ENCODE data around the gene CTSE. TPM values are rescaled to one million over a fixed set of nuclear protein-coding genes. Genes with fewer than 3 reads are reported as not detected.

Gene CTSE
- total and polyA plus RNA-seq, 5 donors from 2014 or later, result not detected

DNA sequence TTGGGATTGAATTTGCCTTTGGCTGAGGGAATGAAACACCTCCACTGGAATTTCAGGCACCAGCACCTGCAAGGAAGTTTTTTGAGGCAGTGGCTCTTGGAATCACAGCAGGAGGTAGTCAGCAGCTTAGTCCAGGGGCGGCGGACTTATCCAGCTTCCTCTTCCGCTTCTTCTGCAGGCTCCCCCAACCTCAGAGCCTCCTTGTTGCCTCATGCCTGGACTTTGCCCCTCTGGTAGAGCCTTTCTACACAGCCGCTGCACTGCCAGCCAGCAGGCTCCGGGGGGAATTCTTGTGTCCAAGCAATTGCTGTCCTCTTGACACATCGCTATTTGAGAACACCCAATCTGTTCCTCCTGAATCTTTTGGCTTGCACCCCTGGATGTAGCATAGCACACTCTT, 24.9 kb upstream of the CTSE start:
- peaks cover 18% of the 10 kb centered on the region for H3K4me1 ChIP-seq (ENCODE audit: control insufficient read depth, insufficient read depth, low read length, poor library complexity, severe bottlenecking)
- Mint-ChIP-seq H3K4me3 (no peak overlapping the region), H3K27ac (no peak overlapping the region), H3K36me3 (no peaks in the 10 kb centered on the region), H3K4me1 (peaks cover 15 to 28% (median 24%) of the 10 kb centered on the region in 4 donors), H3K9me3 (no peaks in the 10 kb centered on the region), H3K27me3 (no peaks in the 10 kb centered on the region)
- H3K9me3 ChIP-seq (ENCODE audit: control insufficient read depth in 2 of 2, low read length in 2 of 2), result no peaks in the 10 kb centered on the region
- no peak for DNase-seq
- no peak for ATAC-seq (ENCODE audit: low read depth in 2 of 2)
- no peaks in the 10 kb centered on the region for H3K27me3 ChIP-seq (ENCODE audit: control insufficient read depth, insufficient read depth, low read length)
- no peak overlapping the region for H3K27ac ChIP-seq (ENCODE audit: insufficient read depth, low read length, poor library complexity, severe bottlenecking)
- H3K4me3 ChIP-seq (ENCODE audit: low read depth, low read length), result no peak overlapping the region
- no peaks in the 10 kb centered on the region for H3K36me3 ChIP-seq (ENCODE audit: control insufficient read depth, insufficient read depth, low read length)

DNA sequence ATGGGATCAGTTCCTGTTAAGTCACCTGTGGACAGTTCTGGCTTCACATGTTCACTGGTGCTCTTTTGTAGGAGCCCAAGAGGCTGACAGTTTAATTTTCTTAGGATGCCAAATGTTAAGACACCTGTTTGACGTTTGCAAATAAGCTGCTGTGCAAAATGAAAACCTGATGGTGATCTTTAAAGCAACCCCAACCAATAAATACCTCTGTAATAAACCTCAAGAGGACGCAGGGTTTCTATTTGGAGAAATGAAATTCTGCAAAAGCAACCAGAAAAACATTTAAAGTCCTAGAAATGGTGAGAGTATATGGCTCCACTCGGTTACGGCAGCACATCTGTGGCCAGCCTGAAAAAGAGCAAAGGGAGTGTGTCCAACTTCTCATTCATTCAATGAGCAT, 23.6 kb upstream of the CTSE start:
- DNase-seq (no peak), ATAC-seq (ENCODE audit: low read depth in 2 of 2) (no peak)
- Mint-ChIP-seq H3K9me3 (no peaks in the 10 kb centered on the region), H3K4me1 (peaks cover 9 to 23% (median 21%) of the 10 kb centered on the region in 4 donors), H3K36me3 (no peaks in the 10 kb centered on the region), H3K4me3 (no peak overlapping the region), H3K27me3 (no peaks in the 10 kb centered on the region), H3K27ac (no peak overlapping the region)
- Histone ChIP-seq H3K9me3 (ENCODE audit: control insufficient read depth in 2 of 2, low read length in 2 of 2) (no peaks in the 10 kb centered on the region), H3K4me3 (ENCODE audit: low read depth, low read length) (no peak overlapping the region), H3K4me1 (ENCODE audit: control insufficient read depth, insufficient read depth, low read length, poor library complexity, severe bottlenecking) (peaks cover 18% of the 10 kb centered on the region), H3K27me3 (ENCODE audit: control insufficient read depth, insufficient read depth, low read length) (no peaks in the 10 kb centered on the region), H3K27ac (ENCODE audit: insufficient read depth, low read length, poor library complexity, severe bottlenecking) (no peak overlapping the region), H3K36me3 (ENCODE audit: control insufficient read depth, insufficient read depth, low read length) (no peaks in the 10 kb centered on the region)

DNA sequence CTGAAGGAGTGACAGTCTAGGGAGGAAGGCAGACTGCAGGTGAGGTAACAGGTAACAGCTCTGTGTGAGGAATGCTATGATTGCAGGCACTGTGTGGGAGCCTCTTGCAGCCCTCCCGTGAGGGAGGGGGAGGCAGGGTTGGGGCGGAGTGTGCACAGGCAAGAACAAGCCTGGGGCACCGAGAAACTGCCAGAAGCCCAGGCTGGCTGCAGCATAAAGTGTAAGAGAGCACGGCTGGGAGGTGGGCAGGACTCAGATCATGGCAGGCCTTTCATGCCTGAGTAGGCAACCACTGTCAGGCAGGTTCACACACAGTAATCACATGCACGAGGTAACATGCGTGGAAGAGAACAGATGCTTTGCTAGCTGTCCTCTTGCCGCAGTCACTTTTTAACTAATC, 17.9 kb upstream of the CTSE start:
- H3K27ac ChIP-seq (ENCODE audit: insufficient read depth, low read length, poor library complexity, severe bottlenecking), result no peak overlapping the region
- Mint-ChIP-seq H3K9me3 (no peaks in the 10 kb centered on the region), H3K4me1 (peaks cover 4 to 15% (median 13%) of the 10 kb centered on the region in 4 donors), H3K4me3 (peak overlapping the region in 1 of 4 donors; percentile 38), H3K36me3 (no peaks in the 10 kb centered on the region), H3K27me3 (peaks cover 21% of the 10 kb centered on the region), H3K27ac (peak overlapping the region in 1 of 3 donors; percentile 76)
- H3K27me3 ChIP-seq (ENCODE audit: control insufficient read depth, insufficient read depth, low read length), result no peaks in the 10 kb centered on the region
- H3K36me3 ChIP-seq (ENCODE audit: control insufficient read depth, insufficient read depth, low read length), result no peaks in the 10 kb centered on the region
- no peak for DNase-seq
- no peaks in the 10 kb centered on the region for H3K9me3 ChIP-seq (ENCODE audit: control insufficient read depth in 2 of 2, low read length in 2 of 2)
- peaks cover 9% of the 10 kb centered on the region for H3K4me1 ChIP-seq (ENCODE audit: control insufficient read depth, insufficient read depth, low read length, poor library complexity, severe bottlenecking)
- ATAC-seq (ENCODE audit: low read depth in 2 of 2), result peak in 1 of 2 donors; percentile 39
- H3K4me3 ChIP-seq (ENCODE audit: low read depth, low read length), result no peak overlapping the region

DNA sequence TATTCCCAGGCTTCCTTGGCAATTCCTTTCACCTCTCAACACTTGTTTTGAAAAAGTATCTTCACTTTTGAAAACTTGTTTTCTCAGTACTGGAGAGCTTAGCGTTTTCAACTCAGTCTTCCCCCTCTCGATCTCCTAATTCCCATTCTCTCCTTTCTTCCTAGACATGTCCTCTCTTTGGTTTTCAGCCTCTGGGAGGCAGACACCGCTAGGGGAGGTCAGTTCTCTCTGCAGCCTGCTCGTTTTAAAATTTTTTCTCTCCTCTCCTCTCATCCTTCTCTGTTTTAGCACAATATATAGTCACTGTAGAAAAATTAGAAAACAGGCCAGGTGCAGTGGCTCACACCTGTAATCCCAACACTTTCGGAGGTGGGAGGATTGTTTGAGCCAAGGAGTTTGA, 16.6 kb upstream of the CTSE start:
- Mint-ChIP-seq H3K36me3 (no peaks in the 10 kb centered on the region), H3K27ac (no peak overlapping the region), H3K9me3 (no peaks in the 10 kb centered on the region), H3K27me3 (peaks cover 27% of the 10 kb centered on the region), H3K4me3 (no peak overlapping the region), H3K4me1 (peaks cover 4 to 15% (median 13%) of the 10 kb centered on the region in 4 donors)
- H3K4me1 ChIP-seq (ENCODE audit: control insufficient read depth, insufficient read depth, low read length, poor library complexity, severe bottlenecking), result peaks cover 9% of the 10 kb centered on the region
- DNase-seq (no peak), ATAC-seq (ENCODE audit: low read depth in 2 of 2) (no peak)
- H3K27ac ChIP-seq (ENCODE audit: insufficient read depth, low read length, poor library complexity, severe bottlenecking), result no peak overlapping the region
- H3K36me3 ChIP-seq (ENCODE audit: control insufficient read depth, insufficient read depth, low read length), result no peaks in the 10 kb centered on the region
- no peaks in the 10 kb centered on the region for H3K27me3 ChIP-seq (ENCODE audit: control insufficient read depth, insufficient read depth, low read length)
- H3K4me3 ChIP-seq (ENCODE audit: low read depth, low read length), result no peak overlapping the region
- no peaks in the 10 kb centered on the region for H3K9me3 ChIP-seq (ENCODE audit: control insufficient read depth in 2 of 2, low read length in 2 of 2)

DNA sequence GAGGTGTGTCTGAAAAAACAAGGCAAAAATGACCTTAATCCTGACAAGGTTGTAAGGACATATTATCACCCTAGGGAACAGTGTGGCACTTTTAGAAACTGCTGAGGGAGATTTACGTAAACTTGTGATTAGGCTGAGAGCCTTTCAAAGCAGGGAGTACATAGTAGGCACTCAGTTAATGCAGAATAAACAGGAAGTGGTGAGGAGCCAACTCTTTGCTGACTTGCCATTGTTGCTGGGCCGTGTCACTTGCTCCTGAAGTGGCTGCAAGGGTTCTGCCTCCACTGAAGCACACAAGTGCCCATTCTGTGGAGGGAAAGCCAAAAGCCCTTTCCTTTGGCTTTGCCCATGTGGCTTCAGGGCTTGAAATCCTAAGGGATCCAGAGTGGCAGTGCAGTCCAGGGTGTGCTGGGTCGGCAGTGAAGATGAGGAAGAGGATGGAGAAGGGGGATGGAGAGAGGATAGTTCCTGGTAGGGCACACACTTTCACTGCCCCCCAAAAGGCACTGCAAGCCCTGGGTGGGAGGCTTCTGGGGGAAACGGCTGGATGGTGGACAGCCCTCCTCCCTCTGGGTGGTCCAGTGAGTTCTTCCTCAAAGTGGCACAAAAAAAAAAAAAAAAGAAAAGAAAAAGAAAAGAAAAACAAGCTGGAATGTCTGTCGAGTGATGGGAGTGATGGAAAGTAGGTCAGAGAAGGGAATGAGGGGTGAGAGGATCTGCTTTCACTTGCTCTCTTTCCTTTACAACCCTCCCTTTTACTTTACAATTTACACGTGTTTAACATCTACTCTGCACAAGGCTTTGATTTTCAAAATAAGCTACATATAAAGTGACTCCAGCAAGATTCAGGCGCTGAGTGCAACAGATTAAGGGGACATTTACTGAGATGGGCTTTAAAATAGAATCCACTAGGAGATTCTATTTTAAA, 15.6 kb upstream of the CTSE start:
- DNase-seq (peak in 1 of 3 donors; percentile 41), ATAC-seq (ENCODE audit: low read depth in 2 of 2) (no peak)
- no peak overlapping the region for H3K4me3 Mint-ChIP-seq
- H3K27ac Mint-ChIP-seq, result peak overlapping the region in 2 of 3 donors; percentile 20 to 91
- H3K4me1 Mint-ChIP-seq, result peaks cover 4 to 15% (median 13%) of the 10 kb centered on the region in 4 donors
- H3K9me3 Mint-ChIP-seq, result no peaks in the 10 kb centered on the region
- Histone ChIP-seq H3K4me1 (ENCODE audit: control insufficient read depth, insufficient read depth, low read length, poor library complexity, severe bottlenecking) (peaks cover 9% of the 10 kb centered on the region), H3K27ac (ENCODE audit: insufficient read depth, low read length, poor library complexity, severe bottlenecking) (no peak overlapping the region), H3K4me3 (ENCODE audit: low read depth, low read length) (no peak overlapping the region), H3K9me3 (ENCODE audit: control insufficient read depth in 2 of 2, low read length in 2 of 2) (no peaks in the 10 kb centered on the region), H3K36me3 (ENCODE audit: control insufficient read depth, insufficient read depth, low read length) (no peaks in the 10 kb centered on the region), H3K27me3 (ENCODE audit: control insufficient read depth, insufficient read depth, low read length) (no peaks in the 10 kb centered on the region)
- H3K36me3 Mint-ChIP-seq, result no peaks in the 10 kb centered on the region
- H3K27me3 Mint-ChIP-seq, result peaks cover 32% of the 10 kb centered on the region

DNA sequence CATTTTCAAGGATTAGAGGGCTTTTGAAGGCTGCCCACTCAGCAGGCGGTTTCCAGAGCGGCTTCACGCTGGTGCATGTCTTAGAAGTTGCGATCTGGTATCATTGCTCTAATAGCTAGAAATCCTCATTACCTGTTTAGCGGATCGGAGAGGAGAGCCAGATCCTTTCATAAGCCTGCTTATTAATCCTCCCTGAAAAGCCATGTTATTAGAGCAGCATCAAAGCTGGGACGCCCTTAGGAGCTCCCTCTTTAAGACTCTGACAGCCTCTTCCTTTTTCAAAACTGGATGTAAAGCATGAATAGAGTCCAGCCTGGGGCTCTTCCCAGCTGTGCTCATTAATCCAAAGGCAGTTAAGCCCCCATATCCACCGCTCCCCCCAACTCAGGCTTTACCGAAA, 13.9 kb upstream of the CTSE start:
- ATAC-seq (ENCODE audit: low read depth in 2 of 2) (no peak), DNase-seq (no peak)
- Histone ChIP-seq H3K4me3 (ENCODE audit: low read depth, low read length) (no peak overlapping the region), H3K27me3 (ENCODE audit: control insufficient read depth, insufficient read depth, low read length) (no peaks in the 10 kb centered on the region), H3K36me3 (ENCODE audit: control insufficient read depth, insufficient read depth, low read length) (no peaks in the 10 kb centered on the region), H3K9me3 (ENCODE audit: control insufficient read depth in 2 of 2, low read length in 2 of 2) (no peaks in the 10 kb centered on the region), H3K27ac (ENCODE audit: insufficient read depth, low read length, poor library complexity, severe bottlenecking) (no peak overlapping the region), H3K4me1 (ENCODE audit: control insufficient read depth, insufficient read depth, low read length, poor library complexity, severe bottlenecking) (peaks cover 9% of the 10 kb centered on the region)
- Mint-ChIP-seq H3K27me3 (peaks cover 32% of the 10 kb centered on the region), H3K4me1 (peaks cover 2 to 15% (median 13%) of the 10 kb centered on the region in 4 donors), H3K36me3 (no peaks in the 10 kb centered on the region), H3K9me3 (no peaks in the 10 kb centered on the region), H3K27ac (no peak overlapping the region), H3K4me3 (no peak overlapping the region)

DNA sequence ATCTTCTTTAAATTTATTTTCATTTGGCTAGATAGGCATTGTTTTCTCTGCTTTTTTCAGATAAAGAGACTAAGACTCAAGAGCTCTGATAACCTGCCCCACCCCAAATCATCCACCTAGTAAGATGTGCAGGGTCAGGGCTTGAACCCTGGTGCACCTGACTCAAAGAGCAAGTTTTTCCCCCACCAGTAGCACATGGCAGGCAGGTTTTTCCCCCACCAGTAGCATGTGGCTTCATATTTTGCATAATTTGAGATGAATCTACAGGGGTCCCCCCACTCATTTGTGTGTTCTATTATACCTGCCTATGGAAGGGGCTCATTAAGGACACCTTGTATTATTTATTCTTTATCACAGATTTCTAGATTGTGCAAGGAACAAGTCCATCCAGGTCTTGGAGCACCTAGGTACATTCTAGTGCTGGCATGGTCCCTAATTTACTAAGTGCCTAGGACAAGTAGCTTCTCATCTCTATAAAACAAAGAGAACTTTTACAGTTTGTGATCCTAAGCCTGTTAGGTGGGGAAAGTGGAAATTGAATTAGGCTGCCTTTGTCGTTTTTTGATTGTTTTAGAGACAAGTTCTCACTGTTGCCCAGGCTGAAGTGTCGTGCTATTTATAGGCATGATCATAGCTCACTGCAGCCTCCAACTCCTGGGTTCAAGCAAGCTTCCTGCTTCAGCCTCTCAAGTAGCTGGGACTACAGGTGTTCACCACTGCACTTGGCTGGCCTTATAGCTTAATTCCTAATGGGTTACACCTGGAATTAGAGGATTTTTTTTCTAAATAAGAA, 13.2 kb upstream of the CTSE start:
- Mint-ChIP-seq H3K4me1 (peaks cover 2 to 15% (median 13%) of the 10 kb centered on the region in 4 donors), H3K9me3 (no peaks in the 10 kb centered on the region), H3K27me3 (peaks cover 32% of the 10 kb centered on the region), H3K36me3 (no peaks in the 10 kb centered on the region), H3K4me3 (no peak overlapping the region), H3K27ac (no peak overlapping the region)
- DNase-seq (no peak), ATAC-seq (ENCODE audit: low read depth in 2 of 2) (no peak)
- Histone ChIP-seq H3K4me1 (ENCODE audit: control insufficient read depth, insufficient read depth, low read length, poor library complexity, severe bottlenecking) (peaks cover 9% of the 10 kb centered on the region), H3K36me3 (ENCODE audit: control insufficient read depth, insufficient read depth, low read length) (no peaks in the 10 kb centered on the region), H3K27ac (ENCODE audit: insufficient read depth, low read length, poor library complexity, severe bottlenecking) (no peak overlapping the region), H3K4me3 (ENCODE audit: low read depth, low read length) (no peak overlapping the region), H3K9me3 (ENCODE audit: control insufficient read depth in 2 of 2, low read length in 2 of 2) (no peaks in the 10 kb centered on the region), H3K27me3 (ENCODE audit: control insufficient read depth, insufficient read depth, low read length) (no peaks in the 10 kb centered on the region)

Data from CD4-positive, CD25-positive, alpha-beta regulatory T cell (primary cell).